Fibroblast of lung (primary cell): ENCODE results near the gene DPH2. TPM values are rescaled to one million over a fixed set of nuclear protein-coding genes. Genes with fewer than 3 reads are reported as not detected.

ENCODE experiments used
- DNase-seq, 2 donors: peaks; one replicate each; pipeline versions ENCODE4 v3.0.0 to v3.0.0-alpha.2; 2010; ENCODE audit warnings: low read depth in 2 of 2
- H2AFZ ChIP-seq: 2 replicates; pipeline ENCODE4 v1.5.1; 2012; ENCODE audit warnings: low read length, control low read depth, inconsistent platforms
- H3K27ac ChIP-seq: 2 replicates; pipeline ENCODE4 v1.5.1; 2011; ENCODE audit warnings: low read length, control low read depth; ENCODE audit not compliant: insufficient read depth
- H3K27me3 ChIP-seq: 2 replicates; pipeline ENCODE4 v1.5.1; 2011; ENCODE audit warnings: mild to moderate bottlenecking, low read length; ENCODE audit not compliant: control insufficient read depth, insufficient read depth
- H3K36me3 ChIP-seq: 2 replicates; pipeline ENCODE4 v1.5.1; 2011; ENCODE audit warnings: low read length; ENCODE audit not compliant: control insufficient read depth, insufficient read depth
- H3K4me1 ChIP-seq: 2 replicates; pipeline ENCODE4 v1.5.1; 2011; ENCODE audit warnings: low read length; ENCODE audit not compliant: control insufficient read depth, insufficient read depth; ENCODE audit errors: extremely low read depth
- H3K4me2 ChIP-seq: 2 replicates; pipeline ENCODE4 v1.5.1; 2011; ENCODE audit warnings: low read length, control low read depth; ENCODE audit not compliant: insufficient read depth; ENCODE audit errors: extremely low read depth
- H3K4me3 ChIP-seq, 4 experiments: fragments of 200-600 bp in 1 of 4; sonication (generic) in 1 of 4; replicated peaks in 1 of 4; 2 replicates each; pipeline ENCODE4 v1.5.1; 2011 to 2016; ENCODE audit warnings: low read length in 4 of 4, low read depth in 3 of 4, mild to moderate bottlenecking in 3 of 4, control low read depth in 2 of 4, inconsistent platforms in 1 of 4, mixed read lengths in 1 of 4; ENCODE audit not compliant: insufficient read depth in 1 of 4; ENCODE audit errors: control extremely low read depth in 1 of 4
- H3K79me2 ChIP-seq: 2 replicates; pipeline ENCODE4 v1.5.1; 2012; ENCODE audit warnings: mild to moderate bottlenecking, low read length, inconsistent platforms; ENCODE audit not compliant: control insufficient read depth, insufficient read depth
- H3K9ac ChIP-seq: 2 replicates; pipeline ENCODE4 v1.5.1; 2011; ENCODE audit warnings: mild to moderate bottlenecking, low read length, control low read depth; ENCODE audit not compliant: insufficient read depth
- H3K9me3 ChIP-seq: 2 replicates; pipeline ENCODE4 v1.5.1; 2012; ENCODE audit warnings: low read depth, low read length; ENCODE audit not compliant: control insufficient read depth, insufficient read depth
- H4K20me1 ChIP-seq: 2 replicates; pipeline ENCODE4 v1.5.1; 2011; ENCODE audit warnings: low read length; ENCODE audit not compliant: control insufficient read depth, insufficient read depth; ENCODE audit errors: extremely low read depth
- EZH2 ChIP-seq: IDR thresholded peaks from 2 replicates; pipeline ENCODE4 v1.5.1; 2012; ENCODE audit warnings: low read length, control low read depth, mild to moderate bottlenecking; ENCODE audit errors: missing control alignments
- polyA plus RNA-seq, 2 donors: library from polyadenylated mRNA; depleted of rRNA in 1 of 2; stranded (reverse) in 1 of 2; unstranded in 1 of 2; fragments of >200 nt; gene quantifications; 2 replicates each; pipeline ENCODE4 v1.2.1, GENCODE V29; 2011 to 2012; ENCODE audit warnings: missing spikeins in 1 of 2
- total RNA-seq: library from RNA; depleted of rRNA; stranded (reverse); fragments of >200 nt; gene quantifications from 2 replicates; pipeline ENCODE4 v1.2.1, GENCODE V29; 2014
- TF ChIP-seq, protein P1 (sequence below), 2 donors: IDR thresholded peaks in 1 of 2; conservative IDR thresholded peaks in 1 of 2; 1 replicate in 1 of 2; 2 replicates in 1 of 2; pipeline ENCODE4 v1.5.1; 2011 to 2012; ENCODE audit warnings: low read length in 2 of 2, control low read depth in 1 of 2, inconsistent platforms in 1 of 2, low read depth in 1 of 2, mild to moderate bottlenecking in 1 of 2

Gene DPH2
- total and polyA plus RNA-seq, 2 donors (not counting 1 experiment from before 2014, with no cell fraction given) = 9.1 to 11.2 TPM

DNA sequence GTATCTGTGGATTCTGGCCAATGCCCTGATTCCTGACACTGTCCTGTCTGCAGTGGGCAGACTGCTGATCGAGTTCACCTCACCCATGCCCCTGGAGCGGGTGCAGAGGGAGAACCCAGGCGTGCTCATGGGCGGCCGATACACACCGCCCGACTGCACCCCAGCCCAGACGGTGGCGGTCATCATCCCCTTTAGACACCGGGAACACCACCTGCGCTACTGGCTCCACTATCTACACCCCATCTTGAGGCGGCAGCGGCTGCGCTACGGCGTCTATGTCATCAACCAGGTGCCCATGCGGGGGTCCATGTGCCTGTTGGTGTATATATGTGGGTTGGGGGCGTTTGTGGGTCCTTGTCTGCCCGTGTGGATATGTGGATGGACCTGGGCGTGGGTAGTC lies 11.8 kb downstream of the DPH2 start:
- H4K20me1 ChIP-seq = no peaks in the 10 kb centered on the region
- DNase-seq = no peak

GRCh38 chr1:43982241-43982640 lies 12.4 kb downstream of the DPH2 start:
- no peaks in the 10 kb centered on the region for H3K9me3 ChIP-seq
- H3K4me3 ChIP-seq = no peak overlapping the region
- no peaks in the 10 kb centered on the region for H3K27me3 ChIP-seq
- DNase-seq = no peak
- H3K79me2 ChIP-seq = peaks cover 37% of the 10 kb centered on the region
- no peak overlapping the region for H2AFZ ChIP-seq
- H3K4me2 ChIP-seq = no peak overlapping the region
- peaks cover 18% of the 10 kb centered on the region for H3K36me3 ChIP-seq
- H3K4me1 ChIP-seq = peaks cover 5% of the 10 kb centered on the region
- no peak overlapping the region for H3K9ac ChIP-seq
- no peaks in the 10 kb centered on the region for H4K20me1 ChIP-seq
- TF ChIP-seq EZH2 = no peak
- TF ChIP-seq, protein P1, sequence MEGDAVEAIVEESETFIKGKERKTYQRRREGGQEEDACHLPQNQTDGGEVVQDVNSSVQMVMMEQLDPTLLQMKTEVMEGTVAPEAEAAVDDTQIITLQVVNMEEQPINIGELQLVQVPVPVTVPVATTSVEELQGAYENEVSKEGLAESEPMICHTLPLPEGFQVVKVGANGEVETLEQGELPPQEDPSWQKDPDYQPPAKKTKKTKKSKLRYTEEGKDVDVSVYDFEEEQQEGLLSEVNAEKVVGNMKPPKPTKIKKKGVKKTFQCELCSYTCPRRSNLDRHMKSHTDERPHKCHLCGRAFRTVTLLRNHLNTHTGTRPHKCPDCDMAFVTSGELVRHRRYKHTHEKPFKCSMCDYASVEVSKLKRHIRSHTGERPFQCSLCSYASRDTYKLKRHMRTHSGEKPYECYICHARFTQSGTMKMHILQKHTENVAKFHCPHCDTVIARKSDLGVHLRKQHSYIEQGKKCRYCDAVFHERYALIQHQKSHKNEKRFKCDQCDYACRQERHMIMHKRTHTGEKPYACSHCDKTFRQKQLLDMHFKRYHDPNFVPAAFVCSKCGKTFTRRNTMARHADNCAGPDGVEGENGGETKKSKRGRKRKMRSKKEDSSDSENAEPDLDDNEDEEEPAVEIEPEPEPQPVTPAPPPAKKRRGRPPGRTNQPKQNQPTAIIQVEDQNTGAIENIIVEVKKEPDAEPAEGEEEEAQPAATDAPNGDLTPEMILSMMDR (conservative IDR thresholded peaks at IDR 0.05 in 1 of 2, IDR thresholded peaks at IDR 0.05 in 1 of 2; ENCODE audit: low read depth in 1 of 2, low read length in 2 of 2) = no peak
- no peak overlapping the region for H3K27ac ChIP-seq

More for the DNA sequence above, 11.8 kb downstream of the DPH2 start:
- Histone ChIP-seq H3K79me2 (peaks cover 38% of the 10 kb centered on the region), H2AFZ (no peak overlapping the region), H3K4me3 (no peak overlapping the region), H3K27me3 (no peaks in the 10 kb centered on the region), H3K4me1 (peaks cover 8% of the 10 kb centered on the region), H3K4me2 (no peak overlapping the region), H3K27ac (no peak overlapping the region), H3K9me3 (no peaks in the 10 kb centered on the region), H3K36me3 (peaks cover 22% of the 10 kb centered on the region), H3K9ac (no peak overlapping the region)
- no peak for TF ChIP-seq EZH2
- TF ChIP-seq, protein P1 (conservative IDR thresholded peaks at IDR 0.05 in 1 of 2, IDR thresholded peaks at IDR 0.05 in 1 of 2; ENCODE audit: low read depth in 1 of 2, low read length in 2 of 2) = no peak

DNA sequence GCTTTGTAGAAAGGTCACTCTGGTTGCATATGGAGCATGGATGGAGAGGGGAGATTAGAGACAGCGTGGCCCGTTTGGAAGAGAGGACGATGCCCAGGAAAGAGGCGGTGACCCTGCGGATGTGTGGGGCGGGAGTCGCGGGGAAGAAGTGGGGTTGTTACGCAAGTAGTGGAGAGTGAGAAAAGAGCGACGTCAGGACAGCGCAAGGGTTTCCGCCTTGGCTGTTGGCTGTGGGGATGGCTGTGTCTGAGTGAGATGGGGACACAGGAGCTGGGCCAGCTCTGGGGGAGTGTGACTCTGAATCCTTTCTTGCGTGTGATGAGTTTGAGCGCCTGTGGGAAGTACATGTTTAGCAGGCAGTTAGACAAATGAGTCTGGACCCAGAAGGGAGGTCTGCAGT lies 13.0 kb downstream of the DPH2 start:
- Histone ChIP-seq H3K4me1 (peaks cover 5% of the 10 kb centered on the region), H2AFZ (no peak overlapping the region), H3K36me3 (peaks cover 18% of the 10 kb centered on the region), H3K9me3 (no peaks in the 10 kb centered on the region), H3K27ac (no peak overlapping the region), H4K20me1 (no peaks in the 10 kb centered on the region), H3K79me2 (peaks cover 34% of the 10 kb centered on the region), H3K4me2 (no peak overlapping the region), H3K27me3 (no peaks in the 10 kb centered on the region), H3K4me3 (no peak overlapping the region), H3K9ac (no peak overlapping the region)
- TF ChIP-seq EZH2 = no peak
- TF ChIP-seq, protein P1 (conservative IDR thresholded peaks at IDR 0.05 in 1 of 2, IDR thresholded peaks at IDR 0.05 in 1 of 2; ENCODE audit: low read depth in 1 of 2, low read length in 2 of 2) = no peak
- no peak for DNase-seq
